Measurements from ENCODE around the gene CTIF.

GRCh38 chr18:48639772-48640432 is 101.1 kb downstream of the CTIF start:
- TF ChIP-seq CTCF (conservative IDR thresholded peaks at IDR 0.05 in 1 of 2, IDR thresholded peaks at IDR 0.05 in 1 of 2; ENCODE audit: low read depth in 1 of 2, low read length in 2 of 2), result peak; percentile 14 to 25
- no peak for TF ChIP-seq EZH2 (IDR thresholded peaks at IDR 0.05; ENCODE audit: low read length, missing control alignments)
